ENCODE measurements around the gene BRSK1.

DNA sequence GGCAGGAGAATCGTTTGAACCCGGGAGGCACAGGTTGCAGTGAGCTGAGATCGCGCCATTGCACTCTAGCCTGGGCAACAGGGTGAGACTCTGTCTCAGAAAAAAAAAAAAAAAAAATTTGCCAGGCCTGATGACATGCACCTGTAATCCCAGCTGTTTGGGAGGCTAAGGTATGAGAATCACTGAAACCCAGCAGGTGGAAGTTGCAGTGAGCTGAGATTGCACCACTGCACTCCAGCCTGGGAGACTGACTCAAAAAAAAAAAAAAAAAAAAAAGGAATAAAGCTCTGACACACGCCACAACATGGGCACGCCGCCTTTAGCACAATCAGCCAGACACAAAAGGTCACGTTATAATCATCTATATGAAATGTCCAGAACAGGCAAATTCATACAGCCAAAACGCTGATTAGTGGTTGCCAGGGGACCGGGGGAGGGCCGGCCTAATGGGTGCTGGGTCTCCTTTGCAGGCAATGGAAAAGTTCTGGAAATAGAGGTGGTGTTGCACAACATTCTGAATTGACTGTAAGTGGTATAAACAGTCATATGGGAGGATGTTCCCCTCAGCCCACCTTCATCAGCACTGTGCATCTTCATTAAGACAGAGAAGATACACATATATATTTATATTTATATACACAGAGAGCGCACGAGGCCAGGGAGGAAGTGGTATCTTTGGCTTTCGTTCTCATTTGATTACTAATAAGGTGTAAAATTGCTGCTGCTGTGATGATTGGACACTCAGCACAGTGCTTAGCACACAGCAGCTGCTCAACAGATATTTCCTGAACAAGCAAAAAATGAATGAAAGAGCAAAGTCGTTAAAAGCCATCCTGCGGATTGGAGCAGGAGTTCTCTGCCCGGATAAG lies 7.7 kb upstream of the BRSK1 start:
- TF ChIP-seq CTCF (IDR thresholded peaks at IDR 0.05) (no peak), POLR2A (IDR thresholded peaks at IDR 0.05) (no peak)
